Subcutaneous abdominal adipose tissue (tissue), 5 donors: Measurements from ENCODE around the gene TFAP2C.
"Not testable (repeated sequence)": the region's sequence is repeated elsewhere in the genome, so short reads cannot be mapped to it uniquely, and the experiment has no call there.

Experiments
- H3K27ac ChIP-seq: one replicate; pipeline ENCODE4 v1.7.0; 2013; ENCODE audit warnings: low read depth, mild to moderate bottlenecking, inconsistent platforms, low read length, moderate library complexity
- H3K27me3 ChIP-seq, 5 donors: one replicate each; pipeline ENCODE4 v1.7.0; 2013; ENCODE audit warnings: low read length in 5 of 5, inconsistent platforms in 1 of 5; ENCODE audit not compliant: control insufficient read depth in 5 of 5, insufficient read depth in 4 of 5
- H3K36me3 ChIP-seq, 5 donors: one replicate each; pipeline ENCODE4 v1.7.0; 2013; ENCODE audit warnings: low read length in 5 of 5; ENCODE audit not compliant: control insufficient read depth in 5 of 5, insufficient read depth in 5 of 5
- H3K4me1 ChIP-seq, 5 donors: one replicate each; pipeline ENCODE4 v1.7.0; 2013; ENCODE audit warnings: low read length in 5 of 5, mild to moderate bottlenecking in 3 of 5, moderate library complexity in 1 of 5; ENCODE audit not compliant: control insufficient read depth in 5 of 5, insufficient read depth in 5 of 5
- H3K4me3 ChIP-seq, 5 donors: one replicate each; pipeline ENCODE4 v1.7.0; 2013; ENCODE audit warnings: low read length in 5 of 5, low read depth in 1 of 5
- H3K9ac ChIP-seq, 5 donors: one replicate each; pipeline ENCODE4 v1.7.0; 2013; ENCODE audit warnings: low read length in 5 of 5, mild to moderate bottlenecking in 4 of 5, moderate library complexity in 3 of 5
- H3K9me3 ChIP-seq, 5 donors: one replicate each; pipeline ENCODE4 v1.7.0; 2013; ENCODE audit warnings: low read length in 5 of 5; ENCODE audit not compliant: control insufficient read depth in 5 of 5
- donor health status: healthy.
- donor health status: healthy.
- donor health status: healthy.
- donor health status: healthy.
- donor health status: healthy.

TFAP2C gene

GRCh38 chr20:56610098-56610497, 19.0 kb upstream of the TFAP2C start:
- Histone ChIP-seq H3K9me3 (no peaks in the 10 kb centered on the region), H3K27me3 (peaks cover 0 to 6% (median 0%) of the 10 kb centered on the region in 5 donors), H3K36me3 (no peaks in the 10 kb centered on the region), H3K27ac (no peak overlapping the region), H3K4me3 (no peak overlapping the region), H3K4me1 (no peaks in the 10 kb centered on the region), H3K9ac (no peak overlapping the region)

GRCh38 chr20:56614196-56614595, 14.9 kb upstream of the TFAP2C start:
- H3K36me3 ChIP-seq = no peaks in the 10 kb centered on the region
- no peaks in the 10 kb centered on the region for H3K4me1 ChIP-seq
- no peak overlapping the region for H3K27ac ChIP-seq
- peaks cover 0 to 6% (median 0%) of the 10 kb centered on the region in 5 donors for H3K27me3 ChIP-seq
- H3K4me3 ChIP-seq = no peak overlapping the region
- H3K9ac ChIP-seq = no peak overlapping the region
- H3K9me3 ChIP-seq = no peaks in the 10 kb centered on the region

- Histone ChIP-seq H3K4me3 (no peak overlapping the region), H3K36me3 (no peaks in the 10 kb centered on the region), H3K4me1 (no peaks in the 10 kb centered on the region), H3K27ac (no peak overlapping the region), H3K27me3 (peaks cover 0 to 3% (median 0%) of the 10 kb centered on the region in 5 donors), H3K9ac (no peak overlapping the region), H3K9me3 (no peaks in the 10 kb centered on the region)
Measured at GRCh38 chr20:56616716-56617115, 12.4 kb upstream of the TFAP2C start.

DNA sequence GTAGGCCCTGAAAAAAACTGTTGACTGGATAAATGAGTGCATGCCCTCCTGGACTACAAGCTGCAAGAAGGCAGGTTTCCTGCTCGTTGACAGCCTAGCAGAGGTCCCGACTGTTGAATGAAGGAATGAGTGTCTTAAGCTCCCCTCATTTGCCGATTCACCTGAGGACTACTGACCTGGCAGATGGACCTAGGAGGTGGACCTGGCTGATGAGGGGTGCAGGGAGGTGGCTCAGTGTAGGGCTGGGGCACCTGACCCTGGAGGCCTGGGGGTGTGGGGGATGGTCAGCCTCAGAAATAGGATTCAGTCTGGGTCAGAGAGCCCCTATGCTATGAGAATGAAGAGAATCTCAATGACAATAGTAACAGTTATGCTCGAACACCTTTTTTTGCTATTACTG, 11.6 kb upstream of the TFAP2C start:
- H3K36me3 ChIP-seq = no peaks in the 10 kb centered on the region
- H3K4me1 ChIP-seq = no peaks in the 10 kb centered on the region
- peaks cover 0 to 3% (median 0%) of the 10 kb centered on the region in 5 donors for H3K27me3 ChIP-seq
- H3K4me3 ChIP-seq = no peak overlapping the region
- no peak overlapping the region for H3K9ac ChIP-seq
- no peaks in the 10 kb centered on the region for H3K9me3 ChIP-seq
- H3K27ac ChIP-seq = no peak overlapping the region

DNA sequence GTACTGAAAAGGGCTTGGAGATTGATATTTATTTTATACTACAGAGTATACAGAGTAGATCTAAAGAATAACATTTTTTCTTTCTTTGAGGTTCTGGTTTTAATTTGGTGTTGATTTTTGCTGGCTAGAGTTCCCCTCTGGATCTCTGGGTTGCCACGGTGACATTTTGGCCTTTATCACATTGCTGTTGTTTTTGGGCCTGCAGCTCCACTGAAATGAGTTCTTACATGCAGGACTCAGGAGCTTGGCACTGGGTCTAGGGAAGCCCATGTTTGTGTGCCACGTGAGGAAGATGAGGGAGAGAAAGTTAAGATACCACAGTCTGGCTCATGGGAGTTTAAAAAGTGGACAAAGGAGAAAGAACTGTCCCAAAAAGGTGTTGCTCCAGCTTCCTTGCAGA, 7.4 kb upstream of the TFAP2C start:
- H3K9me3 ChIP-seq = no peaks in the 10 kb centered on the region
- H3K36me3 ChIP-seq = no peaks in the 10 kb centered on the region
- H3K4me3 ChIP-seq = no peak overlapping the region
- no peak overlapping the region for H3K9ac ChIP-seq
- H3K27me3 ChIP-seq = peaks cover 17 to 28% (median 23%) of the 10 kb centered on the region in 5 donors
- H3K27ac ChIP-seq = no peak overlapping the region
- H3K4me1 ChIP-seq = peaks cover 0 to 14% (median 6%) of the 10 kb centered on the region in 5 donors

DNA sequence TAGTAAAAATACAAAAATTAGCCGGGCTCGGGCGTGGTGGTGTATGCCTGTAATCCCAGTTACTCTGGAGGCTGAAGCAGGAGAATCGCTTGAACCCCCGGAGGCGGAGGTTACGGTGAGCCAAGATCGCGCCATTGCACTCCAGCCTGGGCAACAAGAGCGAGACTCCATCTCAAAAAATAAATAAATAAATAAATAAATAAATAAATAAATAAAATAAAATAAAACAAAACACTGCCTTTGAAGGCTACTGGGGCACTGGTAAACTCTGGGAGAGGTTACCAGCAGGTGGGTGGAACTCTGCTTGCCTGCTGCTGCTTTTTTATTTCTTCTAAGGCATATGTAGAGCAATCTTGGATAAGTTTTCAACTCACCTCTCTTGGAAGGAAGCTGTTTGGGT, 5.2 kb upstream of the TFAP2C start:
- H3K9ac ChIP-seq, H3K36me3 ChIP-seq, H3K27ac ChIP-seq, H3K4me3 ChIP-seq, H3K9me3 ChIP-seq: not testable (repeated sequence)
- Histone ChIP-seq H3K4me1 (peaks cover 1 to 36% (median 25%) of the 10 kb centered on the region in 5 donors), H3K27me3 (peaks cover 35 to 47% (median 43%) of the 10 kb centered on the region in 5 donors)

- no peak overlapping the region for H3K9ac ChIP-seq
- H3K4me1 ChIP-seq = peaks cover 1 to 46% (median 35%) of the 10 kb centered on the region in 5 donors
- H3K27me3 ChIP-seq = peaks cover 44 to 57% (median 52%) of the 10 kb centered on the region in 5 donors
- H3K9me3 ChIP-seq = no peaks in the 10 kb centered on the region
- no peak overlapping the region for H3K27ac ChIP-seq
- H3K36me3 ChIP-seq = no peaks in the 10 kb centered on the region
- no peak overlapping the region for H3K4me3 ChIP-seq
Measured at GRCh38 chr20:56624786-56625681, 4.1 kb upstream of the TFAP2C start.

GRCh38 chr20:56625837-56626236, 3.3 kb upstream of the TFAP2C start:
- Histone ChIP-seq H3K4me3 (no peak overlapping the region), H3K27me3 (peaks cover 51 to 64% (median 55%) of the 10 kb centered on the region in 5 donors), H3K4me1 (peaks cover 1 to 55% (median 40%) of the 10 kb centered on the region in 5 donors), H3K27ac (no peak overlapping the region), H3K9me3 (no peaks in the 10 kb centered on the region), H3K36me3 (no peaks in the 10 kb centered on the region), H3K9ac (no peak overlapping the region)

DNA sequence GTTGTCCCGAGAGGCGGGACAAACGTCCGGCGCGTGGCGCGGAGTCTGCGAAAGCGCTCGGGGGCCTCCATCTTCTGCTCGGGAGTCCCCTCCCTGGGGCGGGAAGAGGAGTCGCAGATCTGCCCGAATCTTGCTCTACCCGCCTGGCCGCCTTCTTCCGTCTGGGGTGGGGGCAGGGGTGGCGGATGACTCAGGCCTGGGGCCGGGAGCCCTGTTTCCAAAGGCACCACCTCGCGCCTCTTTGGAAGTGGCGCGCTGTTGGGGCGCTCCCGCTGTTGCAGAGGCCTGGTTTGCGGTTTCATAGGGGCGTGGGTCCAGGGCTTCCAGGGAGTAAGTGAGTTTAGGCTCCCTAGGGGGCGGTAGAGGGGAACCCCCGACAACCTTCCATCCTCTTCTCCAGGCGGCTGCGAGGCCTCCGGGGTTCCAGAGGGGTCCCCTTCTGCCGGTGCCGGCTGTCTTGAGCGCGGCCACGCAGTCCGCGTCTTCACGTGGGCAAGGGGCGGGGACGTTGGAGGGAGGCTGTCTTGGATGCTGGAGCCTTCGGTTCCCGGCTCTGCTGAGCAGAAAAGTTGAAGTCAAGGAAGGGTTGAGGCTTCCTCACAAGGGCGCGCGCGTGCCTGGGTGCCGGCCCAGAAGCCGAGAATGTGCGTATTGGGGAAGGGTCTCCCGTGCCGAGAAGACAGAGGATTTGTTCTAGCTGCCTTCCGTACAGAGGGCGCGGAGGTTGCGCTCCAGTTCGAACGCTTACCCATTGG, 2.6 kb upstream of the TFAP2C start:
- H3K9ac ChIP-seq = no peak overlapping the region
- no peaks in the 10 kb centered on the region for H3K9me3 ChIP-seq
- no peak overlapping the region for H3K27ac ChIP-seq
- H3K4me3 ChIP-seq = peak overlapping the region in 1 of 5 donors; percentile 22
- no peaks in the 10 kb centered on the region for H3K36me3 ChIP-seq
- peaks cover 1 to 61% (median 41%) of the 10 kb centered on the region in 5 donors for H3K4me1 ChIP-seq
- H3K27me3 ChIP-seq = peaks cover 57 to 71% (median 62%) of the 10 kb centered on the region in 5 donors
